Upper lobe of left lung (tissue), 6 donors: Measurements from ENCODE around the gene PRMT9. TPM values are rescaled to one million over a fixed set of nuclear protein-coding genes. Genes with fewer than 3 reads are reported as not detected.

Experiments
- ATAC-seq, 2 donors: fragments of 200-7000 bp; cut with Tn5 transposase; one replicate each; pipeline ENCODE4 v1.9.1; 2022; ENCODE audit warnings: mild to moderate bottlenecking in 2 of 2, moderate library complexity in 2 of 2; ENCODE audit not compliant: low FRiP score in 2 of 2
- DNase-seq, 2 donors: peaks; one replicate each; pipeline ENCODE4 v3.0.0-alpha.2; 2019 to 2020
- H3K27ac ChIP-seq, 4 donors: fragments of 200-600 bp; sonication (generic); one replicate each; pipeline ENCODE4 v1.5.1; 2016 to 2019
- H3K27me3 ChIP-seq, 4 donors: fragments of 200-600 bp; sonication (generic); one replicate each; pipeline ENCODE4 v1.5.1; 2017 to 2019
- H3K36me3 ChIP-seq, 4 donors: fragments of 200-600 bp; sonication (generic); one replicate each; pipeline ENCODE4 v1.5.1; 2016 to 2019
- H3K4me1 ChIP-seq, 4 donors: fragments of 200-600 bp; sonication (generic); one replicate each; pipeline ENCODE4 v1.5.1; 2018 to 2019
- H3K4me3 ChIP-seq, 4 donors: fragments of 200-600 bp; sonication (generic); one replicate each; pipeline ENCODE4 v1.5.1; 2017 to 2019; ENCODE audit warnings: mild to moderate bottlenecking in 2 of 4, moderate library complexity in 1 of 4
- H3K9me3 ChIP-seq, 4 donors: fragments of 200-600 bp; sonication (generic); one replicate each; pipeline ENCODE4 v1.5.1; 2018 to 2019
- CTCF ChIP-seq, 6 experiments: fragments of 450-650 bp in 4 of 6; fragments of 200-600 bp in 2 of 6; sonication (generic) in 2 of 6; IDR thresholded peaks; one replicate each; pipeline ENCODE4 v1.5.1; 2016 to 2019; ENCODE audit warnings: antibody characterized with exemption in 6 of 6
- EP300 ChIP-seq, 4 donors: sonication (generic); formaldehyde crosslinking; IDR thresholded peaks; one replicate each; pipeline ENCODE4 v1.5.1; 2017; ENCODE audit warnings: antibody characterized with exemption in 4 of 4, control low read depth in 2 of 4
- POLR2A ChIP-seq, 4 donors: fragments of 450-650 bp; IDR thresholded peaks; one replicate each; pipeline ENCODE4 v1.5.1; 2016 to 2017; ENCODE audit warnings: antibody characterized with exemption in 4 of 4, mild to moderate bottlenecking in 2 of 4
- POLR2AphosphoS5 ChIP-seq, 2 donors: sonication (generic); formaldehyde crosslinking; IDR thresholded peaks; one replicate each; pipeline ENCODE4 v1.5.1; 2017; ENCODE audit warnings: antibody characterized with exemption in 2 of 2
- WGBS, 2 donors: methylation state at CpG; one replicate each; pipeline ENCODE4 v1.1.5; 2017 to 2018; 5-methylcytosine and 5-hydroxymethylcytosine counted together
- total RNA-seq, 6 donors: library from RNA; depleted of rRNA in 4 of 6; stranded (reverse); fragments of >200 nt in 4 of 6; gene quantifications; one replicate each; pipeline versions ENCODE4 v1.1.0 to v1.2.1, GENCODE V29; 2016 to 2021
- donor health status: DM: no; HTN: no; CAD: no; lungs with moderate emphysema.
- donor health status: DM: no; HTN: yes; CAD: no; lungs with severe emphysema.

PRMT9 gene
- total RNA-seq, 6 donors from 2014 or later = 5.7 to 12.6 (median 8.0) TPM

- TF ChIP-seq POLR2A (IDR thresholded peaks at IDR 0.05) (no peak), EP300 (IDR thresholded peaks at IDR 0.05) (no peak), POLR2AphosphoS5 (IDR thresholded peaks at IDR 0.05) (no peak), CTCF (IDR thresholded peaks at IDR 0.05) (no peak)
- H3K27me3 ChIP-seq = no peaks in the 10 kb centered on the region
- peaks cover 8 to 71% (median 32%) of the 10 kb centered on the region in 4 donors for H3K36me3 ChIP-seq
- H3K9me3 ChIP-seq = no peaks in the 10 kb centered on the region
- ATAC-seq (no peak), DNase-seq (no peak)
- no peak overlapping the region for H3K4me3 ChIP-seq
- WGBS, 2 donors = 90 to 93% methylated on average over 1 of the region's 1 CpG
- H3K27ac ChIP-seq = no peak overlapping the region
- no peaks in the 10 kb centered on the region for H3K4me1 ChIP-seq
Measured at GRCh38 chr4:147638365-147638764, 45.6 kb downstream of the PRMT9 start.

GRCh38 chr4:147635348-147635747, 48.6 kb downstream of the PRMT9 start:
- no peaks in the 10 kb centered on the region for H3K27me3 ChIP-seq
- no peaks in the 10 kb centered on the region for H3K9me3 ChIP-seq
- TF ChIP-seq POLR2A (IDR thresholded peaks at IDR 0.05) = no peak
- TF ChIP-seq EP300 (IDR thresholded peaks at IDR 0.05) = no peak
- TF ChIP-seq CTCF (IDR thresholded peaks at IDR 0.05) = no peak
- TF ChIP-seq POLR2AphosphoS5 (IDR thresholded peaks at IDR 0.05) = no peak
- no peak for ATAC-seq
- peaks cover 8 to 82% (median 32%) of the 10 kb centered on the region in 4 donors for H3K36me3 ChIP-seq
- H3K27ac ChIP-seq = no peak overlapping the region
- no peak overlapping the region for H3K4me3 ChIP-seq
- no peak for DNase-seq
- H3K4me1 ChIP-seq = no peaks in the 10 kb centered on the region

- Histone ChIP-seq H3K4me3 (no peak overlapping the region), H3K9me3 (no peaks in the 10 kb centered on the region), H3K36me3 (peaks cover 8 to 98% (median 35%) of the 10 kb centered on the region in 4 donors), H3K27me3 (no peaks in the 10 kb centered on the region), H3K4me1 (no peaks in the 10 kb centered on the region), H3K27ac (no peak overlapping the region)
- no peak for TF ChIP-seq POLR2AphosphoS5 (IDR thresholded peaks at IDR 0.05)
- no peak for TF ChIP-seq CTCF (IDR thresholded peaks at IDR 0.05)
- TF ChIP-seq EP300 (IDR thresholded peaks at IDR 0.05) = no peak
- no peak for TF ChIP-seq POLR2A (IDR thresholded peaks at IDR 0.05)
- 96 to 100% methylated on average over 1 of the region's 1 CpG for WGBS, 2 donors
- no peak for ATAC-seq
- DNase-seq = no peak
Measured at GRCh38 chr4:147633643-147634042, 50.3 kb downstream of the PRMT9 start.

GRCh38 chr4:147633113-147633512, 50.9 kb downstream of the PRMT9 start:
- Histone ChIP-seq H3K9me3 (no peaks in the 10 kb centered on the region), H3K4me1 (no peaks in the 10 kb centered on the region), H3K36me3 (peaks cover 8 to 99% (median 37%) of the 10 kb centered on the region in 4 donors), H3K27me3 (no peaks in the 10 kb centered on the region), H3K27ac (no peak overlapping the region), H3K4me3 (no peak overlapping the region)
- ATAC-seq (no peak), DNase-seq (no peak)
- TF ChIP-seq EP300 (IDR thresholded peaks at IDR 0.05) (no peak), CTCF (IDR thresholded peaks at IDR 0.05) (no peak), POLR2A (IDR thresholded peaks at IDR 0.05) (no peak), POLR2AphosphoS5 (IDR thresholded peaks at IDR 0.05) (no peak)
- WGBS, 2 donors = 85 to 88% methylated on average over 3 of the region's 3 CpGs
